Tibial nerve (tissue), 4 donors: Measurements from ENCODE around the gene TRIM51G. TPM values are rescaled to one million over a fixed set of nuclear protein-coding genes. Genes with fewer than 3 reads are reported as not detected.
"Not testable (repeated sequence)": the region's sequence is repeated elsewhere in the genome, so short reads cannot be mapped to it uniquely, and the experiment has no call there.

ENCODE experiments used
- DNase-seq, 2 donors: peaks; one replicate each; pipeline ENCODE4 v3.0.0-alpha.2; 2019; ENCODE audit warnings: low spot score in 2 of 2
- H3K27ac ChIP-seq, 4 donors: fragments of 200-600 bp; sonication (generic) in 3 of 4; one replicate each; pipeline ENCODE4 v1.5.1; 2017 to 2019; ENCODE audit warnings: mild to moderate bottlenecking in 1 of 4
- H3K27me3 ChIP-seq, 2 donors: fragments of 200-600 bp; sonication (generic) in 1 of 2; one replicate each; pipeline versions ENCODE4 v1.5.1 to v1.6.0; 2017 to 2019
- H3K36me3 ChIP-seq, 3 donors: fragments of 200-600 bp; sonication (generic); one replicate each; pipeline ENCODE4 v1.5.1; 2018 to 2019
- H3K4me1 ChIP-seq, 4 donors: fragments of 200-600 bp; sonication (generic) in 3 of 4; one replicate each; pipeline ENCODE4 v1.5.1; 2017 to 2019
- H3K4me3 ChIP-seq, 4 donors: fragments of 200-600 bp; sonication (generic) in 3 of 4; one replicate each; pipeline ENCODE4 v1.5.1; 2017 to 2019; ENCODE audit warnings: mild to moderate bottlenecking in 1 of 4, moderate library complexity in 1 of 4
- H3K9me3 ChIP-seq, 4 donors: fragments of 200-600 bp; sonication (generic) in 3 of 4; one replicate each; pipeline ENCODE4 v1.5.1; 2017 to 2019
- WGBS, 2 donors: methylation state at CpG; one replicate each; pipeline ENCODE4 v1.1.5; 2018; 5-methylcytosine and 5-hydroxymethylcytosine counted together
- total RNA-seq, 4 donors: library from RNA; depleted of rRNA; stranded (reverse); fragments of >200 nt; gene quantifications; one replicate each; pipeline ENCODE4 v1.1.0, GENCODE V29; 2016

Gene TRIM51G, protein sequence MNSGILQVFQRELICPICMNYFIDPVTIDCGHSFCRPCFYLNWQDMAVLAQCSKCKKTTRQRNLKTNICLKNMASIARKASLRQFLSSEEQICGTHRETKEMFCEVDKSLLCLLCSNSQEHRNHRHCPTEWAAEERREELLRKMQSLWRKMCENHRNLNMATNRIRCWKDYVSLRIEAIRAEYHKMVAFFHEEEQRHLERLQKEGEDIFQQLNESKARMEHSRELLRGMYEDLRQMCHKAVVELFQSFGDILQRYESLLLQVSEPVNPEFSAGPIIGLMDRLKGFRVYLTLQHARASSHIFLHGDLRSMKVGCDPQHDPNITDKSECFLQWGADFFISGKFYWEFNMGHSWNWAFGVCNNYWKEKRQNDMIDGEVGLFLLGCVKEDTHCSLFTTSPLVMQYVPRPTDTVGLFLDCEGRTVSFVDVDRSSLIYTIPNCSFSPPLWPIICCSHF
- not detected for total RNA-seq

DNA sequence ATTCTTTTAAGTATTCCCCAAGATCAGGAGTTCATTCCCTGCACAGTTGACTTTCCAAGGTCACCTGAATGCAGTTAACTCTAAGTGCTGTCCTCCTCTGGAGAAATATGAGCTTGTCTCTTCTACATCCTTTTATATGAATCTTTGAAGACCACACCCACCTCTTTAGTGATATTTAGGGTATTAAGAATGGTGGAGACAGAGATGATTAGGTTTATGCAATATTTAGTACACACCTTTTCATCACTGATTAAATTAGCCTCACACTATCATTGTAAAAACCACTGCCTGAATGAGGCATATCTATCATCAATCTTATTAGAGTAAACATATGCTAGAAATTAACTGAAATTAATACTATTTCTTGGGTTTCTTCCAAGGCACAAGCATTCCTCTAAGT, at the start of gene TRIM51G:
TRIM51G (minus strand) TSS at position 101 of the 400 bp plus-strand sequence. CDS start 2,190 bp downstream, outside the sequence.
- not testable (repeated sequence) for H3K27ac ChIP-seq, H3K9me3 ChIP-seq, DNase-seq, H3K4me1 ChIP-seq, H3K4me3 ChIP-seq, H3K36me3 ChIP-seq, H3K27me3 ChIP-seq

- not testable (repeated sequence) for H3K9me3 ChIP-seq, H3K4me3 ChIP-seq, H3K36me3 ChIP-seq, H3K4me1 ChIP-seq, H3K27me3 ChIP-seq, DNase-seq, H3K27ac ChIP-seq
- WGBS, 2 donors, result 22 to 26% methylated on average over 2 of the region's 2 CpGs
These were observed 44.8 kb upstream of the TRIM51G start, which contains the start of gene TRIM49B for GRCh38 chr11:49028523-49028922. TSS of gene TRIM49B (plus strand) at chr11:49028823. CDS start at chr11:49031600, 2,777 bp downstream.

- H3K9me3 ChIP-seq, H3K4me3 ChIP-seq, DNase-seq, H3K27me3 ChIP-seq, H3K4me1 ChIP-seq, H3K27ac ChIP-seq, H3K36me3 ChIP-seq: not testable (repeated sequence)
- WGBS, 2 donors, result 92 to 95% methylated on average over 25 of the region's 25 CpGs
These were observed 15.1 kb downstream of the TRIM51G start for GRCh38 chr11:48968592-48968991.

GRCh38 chr11:48955315-48956049, 28.2 kb downstream of the TRIM51G start:
- H3K4me1 ChIP-seq, H3K4me3 ChIP-seq, DNase-seq, H3K36me3 ChIP-seq, H3K9me3 ChIP-seq, H3K27ac ChIP-seq, H3K27me3 ChIP-seq: not testable (repeated sequence)
- 86 to 94% methylated on average over 21 to 22 of the region's 35 CpGs for WGBS, 2 donors

DNA sequence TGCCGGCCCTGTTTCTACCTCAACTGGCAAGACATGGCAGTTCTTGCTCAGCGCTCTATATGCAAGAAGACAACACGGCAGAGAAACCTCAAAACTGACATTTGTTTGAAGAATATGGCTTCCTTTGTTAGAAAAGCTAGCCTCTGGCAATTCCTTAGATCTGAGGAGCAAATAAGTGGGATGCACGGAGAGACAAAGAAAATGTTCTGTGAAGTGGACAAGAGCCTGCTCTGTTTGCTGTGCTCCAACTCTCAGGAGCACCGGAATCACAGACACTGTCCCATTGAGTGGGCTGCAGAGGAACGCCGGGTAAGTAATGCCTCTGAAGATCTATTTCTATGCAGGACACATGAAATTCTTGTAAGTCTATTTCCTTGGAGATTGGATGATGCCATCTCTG, 37.9 kb downstream of the TRIM51G start:
- H3K4me1 ChIP-seq, H3K36me3 ChIP-seq, DNase-seq, H3K27me3 ChIP-seq, H3K4me3 ChIP-seq, H3K9me3 ChIP-seq, H3K27ac ChIP-seq: not testable (repeated sequence)
- WGBS, 2 donors, result 70 to 73% methylated on average over 7 of the region's 7 CpGs

Other genes starting within 250 kb of the TRIM51G start
- gene TRIM49B, start 44.9 kb upstream of the TRIM51G start, total RNA-seq, result under 1 TPM in 1 of 4 donors, not detected in 3; 0.60 TPM
- not detected for gene TRIM64C, start 75.2 kb upstream of the TRIM51G start, total RNA-seq
- 10 to 100 TPM in 3 of 4 donors, 1 to 10 TPM in 1; 7.2 to 23.4 (median 11.8) TPM for gene FOLH1, start 224.7 kb upstream of the TRIM51G start, total RNA-seq